GM23338 (cell line): ENCODE measurements around the gene TMEM219. TPM values are rescaled to one million over a fixed set of nuclear protein-coding genes. Genes with fewer than 3 reads are reported as not detected.

Source experiments
- JUNB ChIP-seq: IDR thresholded peaks from one replicate; pipeline ENCODE4 v1.6.1; 2016; ENCODE audit warnings: antibody characterized with exemption; ENCODE audit not compliant: unreplicated experiment
- NANOG ChIP-seq: IDR thresholded peaks from 2 replicates; pipeline ENCODE4 v1.6.1; 2016; ENCODE audit warnings: antibody characterized with exemption, borderline replicate concordance
- REST ChIP-seq: IDR thresholded peaks from one replicate; pipeline ENCODE4 v1.6.1; 2018; ENCODE audit warnings: antibody characterized with exemption; ENCODE audit not compliant: unreplicated experiment
- ZNF331 ChIP-seq: fragments of 250-450 bp; sonication (Bioruptor Pico); IDR thresholded peaks from 2 replicates; pipeline ENCODE4 v1.5.0; 2020; ENCODE audit warnings: low read depth, mild to moderate bottlenecking, moderate library complexity
- ZNF462 ChIP-seq: fragments of 250-450 bp; sonication (Bioruptor Pico); IDR thresholded peaks from 2 replicates; pipeline ENCODE4 v1.5.0; 2020; ENCODE audit warnings: mild to moderate bottlenecking, moderate library complexity
- polyA plus RNA-seq: library from polyadenylated mRNA; unstranded; fragments of >200 nt; fragmentation: Nextera tagmentation; extraction: Ambion mirVana; gene quantifications from 2 replicates; pipeline ENCODE4 v1.2.1, GENCODE V29; 2016
- total RNA-seq: library from RNA; depleted of rRNA; stranded (reverse); fragments of >200 nt; shearing (Covaris generic); gene quantifications from 2 replicates; pipeline ENCODE4 v1.2.3, GENCODE V29; 2014

TMEM219 gene
- total and polyA plus RNA-seq, 2 experiments from 2014 or later, result 50.0 to 82.3 TPM

GRCh38 chr16:29993191-29993902 lies 31.5 kb downstream of the TMEM219 start (continued):
- TF ChIP-seq ZNF462 (CRISPR knock-in tag), result no peak
- TF ChIP-seq ZNF331 (CRISPR knock-in tag), result no peak
- no peak for TF ChIP-seq JUNB
- no peak for TF ChIP-seq NANOG
- no peak for TF ChIP-seq REST
